Body of pancreas (tissue), 4 donors: ENCODE measurements around the gene DAPK1. TPM values are rescaled to one million over a fixed set of nuclear protein-coding genes. Genes with fewer than 3 reads are reported as not detected.

ENCODE experiments used
- ATAC-seq: fragments of 150-250 bp; one replicate; pipeline ENCODE4 v1.9.1; 2016
- DNase-seq, 4 donors: peaks; one replicate each; pipeline ENCODE4 v3.0.0-alpha.2; 2019
- H3K27ac ChIP-seq, 4 donors: fragments of 200-600 bp; sonication (generic); 1 replicate in 3 of 4; 2 replicates in 1 of 4; pipeline versions ENCODE4 v1.5.1 to v1.6.1; 2016 to 2019; ENCODE audit warnings: mild to moderate bottlenecking in 1 of 4, mixed read lengths in 1 of 4, moderate library complexity in 1 of 4
- H3K27me3 ChIP-seq, 2 donors: fragments of 200-600 bp; sonication (generic); one replicate each; pipeline ENCODE4 v1.6.0; 2016; ENCODE audit warnings: mild to moderate bottlenecking in 1 of 2
- H3K36me3 ChIP-seq, 2 donors: fragments of 200-600 bp; sonication (generic); replicated peaks in 1 of 2; 2 replicates each; pipeline ENCODE4 v1.5.1; 2016; ENCODE audit warnings: low read depth in 2 of 2; ENCODE audit not compliant: insufficient read depth in 1 of 2
- H3K4me1 ChIP-seq: fragments of 200-600 bp; sonication (generic); one replicate; pipeline ENCODE4 v1.6.0; 2016
- H3K4me3 ChIP-seq, 2 donors: fragments of 200-600 bp; sonication (generic); 1 replicate in 1 of 2; 2 replicates in 1 of 2; pipeline ENCODE4 v1.5.1; 2016 to 2019
- H3K9me3 ChIP-seq, 3 donors: fragments of 200-600 bp; sonication (generic); 1 replicate in 2 of 3; 2 replicates in 1 of 3; pipeline ENCODE4 v1.5.1; 2016
- POLR2A ChIP-seq, 3 donors: fragments of 450-650 bp; IDR thresholded peaks; one replicate each; pipeline ENCODE4 v1.6.1; 2016; ENCODE audit warnings: antibody characterized with exemption in 3 of 3, mild to moderate bottlenecking in 2 of 3
- WGBS, 2 donors: methylation state at CpG; one replicate each; pipeline ENCODE4 v1.1.5; 2017; 5-methylcytosine and 5-hydroxymethylcytosine counted together
- intact Hi-C: fragments of 100-400 bp; cut with DNase I; formaldehyde crosslinking; loops from one replicate; pipeline ENCODE4 v1.15.1; 2023
- total RNA-seq, 2 donors: library from RNA; depleted of rRNA; stranded (reverse); fragments of >200 nt; gene quantifications; one replicate each; pipeline ENCODE4 v1.1.0, GENCODE V29; 2016
- TF ChIP-seq, protein P1 (sequence below), 7 experiments: fragments of 450-650 bp in 4 of 7; fragments of 200-600 bp in 3 of 7; sonication (generic) in 3 of 7; IDR thresholded peaks; one replicate each; pipeline ENCODE4 v1.5.1; 2016 to 2019; ENCODE audit warnings: antibody characterized with exemption in 7 of 7

The DAPK1 gene
- total RNA-seq, 2 donors from 2014 or later, result 79.6 to 152 TPM

- Histone ChIP-seq H3K27ac (no peak overlapping the region), H3K9me3 (no peaks in the 10 kb centered on the region), H3K36me3 (peaks cover 4 to 26% of the 10 kb centered on the region in 2 donors), H3K4me1 (peaks cover 24% of the 10 kb centered on the region), H3K4me3 (no peak overlapping the region), H3K27me3 (no peaks in the 10 kb centered on the region)
- ATAC-seq, result no peak
- intact Hi-C loops, result no loop called here
- WGBS, 2 donors, result 88 to 100% methylated on average over 8 of the region's 8 CpGs
- TF ChIP-seq POLR2A (IDR thresholded peaks at IDR 0.05), result no peak
- TF ChIP-seq, protein P1, sequence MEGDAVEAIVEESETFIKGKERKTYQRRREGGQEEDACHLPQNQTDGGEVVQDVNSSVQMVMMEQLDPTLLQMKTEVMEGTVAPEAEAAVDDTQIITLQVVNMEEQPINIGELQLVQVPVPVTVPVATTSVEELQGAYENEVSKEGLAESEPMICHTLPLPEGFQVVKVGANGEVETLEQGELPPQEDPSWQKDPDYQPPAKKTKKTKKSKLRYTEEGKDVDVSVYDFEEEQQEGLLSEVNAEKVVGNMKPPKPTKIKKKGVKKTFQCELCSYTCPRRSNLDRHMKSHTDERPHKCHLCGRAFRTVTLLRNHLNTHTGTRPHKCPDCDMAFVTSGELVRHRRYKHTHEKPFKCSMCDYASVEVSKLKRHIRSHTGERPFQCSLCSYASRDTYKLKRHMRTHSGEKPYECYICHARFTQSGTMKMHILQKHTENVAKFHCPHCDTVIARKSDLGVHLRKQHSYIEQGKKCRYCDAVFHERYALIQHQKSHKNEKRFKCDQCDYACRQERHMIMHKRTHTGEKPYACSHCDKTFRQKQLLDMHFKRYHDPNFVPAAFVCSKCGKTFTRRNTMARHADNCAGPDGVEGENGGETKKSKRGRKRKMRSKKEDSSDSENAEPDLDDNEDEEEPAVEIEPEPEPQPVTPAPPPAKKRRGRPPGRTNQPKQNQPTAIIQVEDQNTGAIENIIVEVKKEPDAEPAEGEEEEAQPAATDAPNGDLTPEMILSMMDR (IDR thresholded peaks at IDR 0.05), result no peak
- DNase-seq, result no peak
These were observed 149.4 kb downstream of the DAPK1 start for GRCh38 chr9:87647114-87647513.

- no peak for DNase-seq
- no peak for ATAC-seq
- H3K36me3 ChIP-seq, result peaks cover 4 to 26% of the 10 kb centered on the region in 2 donors
- no peak overlapping the region for H3K27ac ChIP-seq
- TF ChIP-seq, protein P1 (IDR thresholded peaks at IDR 0.05), result no peak
- no peak for TF ChIP-seq POLR2A (IDR thresholded peaks at IDR 0.05)
- H3K9me3 ChIP-seq, result no peaks in the 10 kb centered on the region
- H3K4me3 ChIP-seq, result no peak overlapping the region
- 96 to 98% methylated on average over 7 of the region's 7 CpGs for WGBS, 2 donors
- H3K4me1 ChIP-seq, result peaks cover 9% of the 10 kb centered on the region
- no peaks in the 10 kb centered on the region for H3K27me3 ChIP-seq
- intact Hi-C loops, result no loop called here
These were observed 150.9 kb downstream of the DAPK1 start for GRCh38 chr9:87648606-87649005.

DNA sequence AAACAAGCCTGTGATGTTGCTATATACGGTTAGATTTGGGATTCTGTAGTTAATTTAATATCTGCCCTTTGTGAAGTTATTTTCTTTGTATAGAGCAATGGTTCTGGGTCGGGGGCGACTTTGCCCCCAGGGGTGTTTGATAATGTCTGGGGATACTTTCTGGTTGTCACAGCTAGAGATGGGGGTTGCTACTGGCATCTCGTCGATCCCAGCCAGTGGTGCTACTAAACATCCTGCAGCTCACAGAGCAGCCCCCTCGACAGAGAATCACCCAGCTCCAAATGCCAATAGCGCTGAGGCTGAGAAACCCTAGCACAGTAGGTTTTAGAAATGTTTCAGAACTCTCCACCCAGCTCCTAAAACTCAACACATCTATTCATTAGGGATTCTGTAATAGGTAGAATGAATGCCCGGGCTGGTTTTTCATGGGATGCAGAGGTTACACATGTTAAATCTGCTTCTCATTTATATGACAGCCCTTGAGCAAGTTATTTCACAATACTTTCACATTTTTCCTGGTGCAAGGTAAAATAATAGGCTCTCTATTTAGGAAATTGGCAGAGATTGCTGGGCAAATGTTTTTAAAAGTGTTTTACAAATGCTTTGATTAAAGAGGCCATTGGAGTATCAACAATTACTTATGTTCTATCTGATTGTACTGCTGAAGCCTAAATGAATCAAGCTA lies 153.1 kb downstream of the DAPK1 start:
- Histone ChIP-seq H3K4me1 (no peaks in the 10 kb centered on the region), H3K27ac (no peak overlapping the region), H3K36me3 (peaks cover 4 to 31% of the 10 kb centered on the region in 2 donors), H3K27me3 (no peaks in the 10 kb centered on the region), H3K9me3 (no peaks in the 10 kb centered on the region), H3K4me3 (no peak overlapping the region)
- no peak for TF ChIP-seq POLR2A (IDR thresholded peaks at IDR 0.05)
- TF ChIP-seq, protein P1 (IDR thresholded peaks at IDR 0.05), result no peak
- WGBS, 2 donors, result 86 to 92% methylated on average over 8 of the region's 8 CpGs
- intact Hi-C loops, result no loop called here
- ATAC-seq (no peak), DNase-seq (no peak)

DNA sequence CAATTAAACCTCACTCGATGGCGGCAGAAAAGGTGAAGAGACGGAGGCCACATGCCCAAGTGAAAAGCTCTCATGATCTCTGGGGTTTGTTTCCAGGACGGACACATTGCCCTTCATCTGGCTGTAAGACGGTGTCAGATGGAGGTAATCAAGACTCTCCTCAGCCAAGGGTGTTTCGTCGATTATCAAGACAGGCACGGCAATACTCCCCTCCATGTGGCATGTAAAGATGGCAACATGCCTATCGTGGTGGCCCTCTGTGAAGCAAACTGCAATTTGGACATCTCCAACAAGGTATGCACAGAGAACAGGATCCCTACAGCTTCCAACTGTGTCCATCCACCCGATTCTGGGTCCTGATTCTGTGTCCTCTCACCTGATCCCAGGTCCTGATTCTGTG lies 153.8 kb downstream of the DAPK1 start:
- no peaks in the 10 kb centered on the region for H3K27me3 ChIP-seq
- no peak for DNase-seq
- intact Hi-C loops, result no loop called here
- no peaks in the 10 kb centered on the region for H3K4me1 ChIP-seq
- WGBS, 2 donors, result 95 to 96% methylated on average over 9 to 10 of the region's 10 CpGs
- H3K36me3 ChIP-seq, result peaks cover 4 to 28% of the 10 kb centered on the region in 2 donors
- TF ChIP-seq POLR2A (IDR thresholded peaks at IDR 0.05), result no peak
- TF ChIP-seq, protein P1 (IDR thresholded peaks at IDR 0.05), result no peak
- H3K9me3 ChIP-seq, result no peaks in the 10 kb centered on the region
- no peak for ATAC-seq
- no peak overlapping the region for H3K4me3 ChIP-seq
- no peak overlapping the region for H3K27ac ChIP-seq

- Histone ChIP-seq H3K4me3 (no peak overlapping the region), H3K4me1 (no peaks in the 10 kb centered on the region), H3K9me3 (no peaks in the 10 kb centered on the region), H3K27me3 (no peaks in the 10 kb centered on the region), H3K36me3 (peaks cover 4 to 27% of the 10 kb centered on the region in 2 donors), H3K27ac (no peak overlapping the region)
- no peak for ATAC-seq
- 80 to 91% methylated on average over 3 of the region's 3 CpGs for WGBS, 2 donors
- no peak for DNase-seq
- intact Hi-C loops, result no loop called here
- TF ChIP-seq, protein P1 (IDR thresholded peaks at IDR 0.05), result no peak
- no peak for TF ChIP-seq POLR2A (IDR thresholded peaks at IDR 0.05)
These were observed 156.3 kb downstream of the DAPK1 start for GRCh38 chr9:87653941-87654340.
